Measurements from ENCODE around the gene USP17L27.
"Not testable (repeated sequence)": the region's sequence is repeated elsewhere in the genome, so short reads cannot be mapped to it uniquely, and the experiment has no call there.

GRCh38 chr4:9343848-9344247 lies at the start of gene USP17L27:
- TF ChIP-seq, protein P1, sequence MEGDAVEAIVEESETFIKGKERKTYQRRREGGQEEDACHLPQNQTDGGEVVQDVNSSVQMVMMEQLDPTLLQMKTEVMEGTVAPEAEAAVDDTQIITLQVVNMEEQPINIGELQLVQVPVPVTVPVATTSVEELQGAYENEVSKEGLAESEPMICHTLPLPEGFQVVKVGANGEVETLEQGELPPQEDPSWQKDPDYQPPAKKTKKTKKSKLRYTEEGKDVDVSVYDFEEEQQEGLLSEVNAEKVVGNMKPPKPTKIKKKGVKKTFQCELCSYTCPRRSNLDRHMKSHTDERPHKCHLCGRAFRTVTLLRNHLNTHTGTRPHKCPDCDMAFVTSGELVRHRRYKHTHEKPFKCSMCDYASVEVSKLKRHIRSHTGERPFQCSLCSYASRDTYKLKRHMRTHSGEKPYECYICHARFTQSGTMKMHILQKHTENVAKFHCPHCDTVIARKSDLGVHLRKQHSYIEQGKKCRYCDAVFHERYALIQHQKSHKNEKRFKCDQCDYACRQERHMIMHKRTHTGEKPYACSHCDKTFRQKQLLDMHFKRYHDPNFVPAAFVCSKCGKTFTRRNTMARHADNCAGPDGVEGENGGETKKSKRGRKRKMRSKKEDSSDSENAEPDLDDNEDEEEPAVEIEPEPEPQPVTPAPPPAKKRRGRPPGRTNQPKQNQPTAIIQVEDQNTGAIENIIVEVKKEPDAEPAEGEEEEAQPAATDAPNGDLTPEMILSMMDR (IDR thresholded peaks at IDR 0.05; ENCODE audit: low read depth, low read length, missing input control): not testable (repeated sequence)
- TF ChIP-seq, protein P2, sequence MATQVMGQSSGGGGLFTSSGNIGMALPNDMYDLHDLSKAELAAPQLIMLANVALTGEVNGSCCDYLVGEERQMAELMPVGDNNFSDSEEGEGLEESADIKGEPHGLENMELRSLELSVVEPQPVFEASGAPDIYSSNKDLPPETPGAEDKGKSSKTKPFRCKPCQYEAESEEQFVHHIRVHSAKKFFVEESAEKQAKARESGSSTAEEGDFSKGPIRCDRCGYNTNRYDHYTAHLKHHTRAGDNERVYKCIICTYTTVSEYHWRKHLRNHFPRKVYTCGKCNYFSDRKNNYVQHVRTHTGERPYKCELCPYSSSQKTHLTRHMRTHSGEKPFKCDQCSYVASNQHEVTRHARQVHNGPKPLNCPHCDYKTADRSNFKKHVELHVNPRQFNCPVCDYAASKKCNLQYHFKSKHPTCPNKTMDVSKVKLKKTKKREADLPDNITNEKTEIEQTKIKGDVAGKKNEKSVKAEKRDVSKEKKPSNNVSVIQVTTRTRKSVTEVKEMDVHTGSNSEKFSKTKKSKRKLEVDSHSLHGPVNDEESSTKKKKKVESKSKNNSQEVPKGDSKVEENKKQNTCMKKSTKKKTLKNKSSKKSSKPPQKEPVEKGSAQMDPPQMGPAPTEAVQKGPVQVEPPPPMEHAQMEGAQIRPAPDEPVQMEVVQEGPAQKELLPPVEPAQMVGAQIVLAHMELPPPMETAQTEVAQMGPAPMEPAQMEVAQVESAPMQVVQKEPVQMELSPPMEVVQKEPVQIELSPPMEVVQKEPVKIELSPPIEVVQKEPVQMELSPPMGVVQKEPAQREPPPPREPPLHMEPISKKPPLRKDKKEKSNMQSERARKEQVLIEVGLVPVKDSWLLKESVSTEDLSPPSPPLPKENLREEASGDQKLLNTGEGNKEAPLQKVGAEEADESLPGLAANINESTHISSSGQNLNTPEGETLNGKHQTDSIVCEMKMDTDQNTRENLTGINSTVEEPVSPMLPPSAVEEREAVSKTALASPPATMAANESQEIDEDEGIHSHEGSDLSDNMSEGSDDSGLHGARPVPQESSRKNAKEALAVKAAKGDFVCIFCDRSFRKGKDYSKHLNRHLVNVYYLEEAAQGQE (IDR thresholded peaks at IDR 0.05): not testable (repeated sequence)
- not testable (repeated sequence) for TF ChIP-seq RAD21 (IDR thresholded peaks at IDR 0.05); YY1 (IDR thresholded peaks at IDR 0.05); RXRA (IDR thresholded peaks at IDR 0.05); SP1 (IDR thresholded peaks at IDR 0.05); FOXA1 (IDR thresholded peaks at IDR 0.05); TAF1 (conservative IDR thresholded peaks at IDR 0.05); HNF4A (conservative IDR thresholded peaks at IDR 0.05); JUND (IDR thresholded peaks at IDR 0.05)
- TF ChIP-seq, protein P3, sequence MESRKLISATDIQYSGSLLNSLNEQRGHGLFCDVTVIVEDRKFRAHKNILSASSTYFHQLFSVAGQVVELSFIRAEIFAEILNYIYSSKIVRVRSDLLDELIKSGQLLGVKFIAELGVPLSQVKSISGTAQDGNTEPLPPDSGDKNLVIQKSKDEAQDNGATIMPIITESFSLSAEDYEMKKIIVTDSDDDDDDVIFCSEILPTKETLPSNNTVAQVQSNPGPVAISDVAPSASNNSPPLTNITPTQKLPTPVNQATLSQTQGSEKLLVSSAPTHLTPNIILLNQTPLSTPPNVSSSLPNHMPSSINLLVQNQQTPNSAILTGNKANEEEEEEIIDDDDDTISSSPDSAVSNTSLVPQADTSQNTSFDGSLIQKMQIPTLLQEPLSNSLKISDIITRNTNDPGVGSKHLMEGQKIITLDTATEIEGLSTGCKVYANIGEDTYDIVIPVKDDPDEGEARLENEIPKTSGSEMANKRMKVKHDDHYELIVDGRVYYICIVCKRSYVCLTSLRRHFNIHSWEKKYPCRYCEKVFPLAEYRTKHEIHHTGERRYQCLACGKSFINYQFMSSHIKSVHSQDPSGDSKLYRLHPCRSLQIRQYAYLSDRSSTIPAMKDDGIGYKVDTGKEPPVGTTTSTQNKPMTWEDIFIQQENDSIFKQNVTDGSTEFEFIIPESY (IDR thresholded peaks at IDR 0.05): not testable (repeated sequence)
- TF ChIP-seq, protein P4, sequence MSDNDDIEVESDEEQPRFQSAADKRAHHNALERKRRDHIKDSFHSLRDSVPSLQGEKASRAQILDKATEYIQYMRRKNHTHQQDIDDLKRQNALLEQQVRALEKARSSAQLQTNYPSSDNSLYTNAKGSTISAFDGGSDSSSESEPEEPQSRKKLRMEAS (IDR thresholded peaks at IDR 0.05): not testable (repeated sequence)
- TF ChIP-seq, protein P5, sequence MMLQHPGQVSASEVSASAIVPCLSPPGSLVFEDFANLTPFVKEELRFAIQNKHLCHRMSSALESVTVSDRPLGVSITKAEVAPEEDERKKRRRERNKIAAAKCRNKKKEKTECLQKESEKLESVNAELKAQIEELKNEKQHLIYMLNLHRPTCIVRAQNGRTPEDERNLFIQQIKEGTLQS (IDR thresholded peaks at IDR 0.05): not testable (repeated sequence)

Data from liver (tissue), 3 donors.